ENCODE measurements around the gene MTHFSD.
"Not testable (repeated sequence)": the region's sequence is repeated elsewhere in the genome, so short reads cannot be mapped to it uniquely, and the experiment has no call there.

Gene MTHFSD, protein sequence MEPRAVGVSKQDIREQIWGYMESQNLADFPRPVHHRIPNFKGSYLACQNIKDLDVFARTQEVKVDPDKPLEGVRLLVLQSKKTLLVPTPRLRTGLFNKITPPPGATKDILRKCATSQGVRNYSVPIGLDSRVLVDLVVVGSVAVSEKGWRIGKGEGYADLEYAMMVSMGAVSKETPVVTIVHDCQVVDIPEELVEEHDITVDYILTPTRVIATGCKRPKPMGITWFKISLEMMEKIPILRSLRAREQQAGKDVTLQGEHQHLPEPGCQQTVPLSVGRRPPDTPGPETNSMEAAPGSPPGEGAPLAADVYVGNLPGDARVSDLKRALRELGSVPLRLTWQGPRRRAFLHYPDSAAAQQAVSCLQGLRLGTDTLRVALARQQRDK

GRCh38 chr16:86554917-86555703 is at the start of gene MTHFSD:
TSS of gene MTHFSD (minus strand) at chr16:86555235. CDS start at chr16:86555184, 51 bp downstream.
- DNase-seq, result peak; percentile 83

- DNase-seq, result no peak
Observed at GRCh38 chr16:86604436-86605193, 49.6 kb upstream of the MTHFSD start.

GRCh38 chr16:86602521-86602920 is 47.5 kb upstream of the MTHFSD start:
- no peak for DNase-seq

DNA sequence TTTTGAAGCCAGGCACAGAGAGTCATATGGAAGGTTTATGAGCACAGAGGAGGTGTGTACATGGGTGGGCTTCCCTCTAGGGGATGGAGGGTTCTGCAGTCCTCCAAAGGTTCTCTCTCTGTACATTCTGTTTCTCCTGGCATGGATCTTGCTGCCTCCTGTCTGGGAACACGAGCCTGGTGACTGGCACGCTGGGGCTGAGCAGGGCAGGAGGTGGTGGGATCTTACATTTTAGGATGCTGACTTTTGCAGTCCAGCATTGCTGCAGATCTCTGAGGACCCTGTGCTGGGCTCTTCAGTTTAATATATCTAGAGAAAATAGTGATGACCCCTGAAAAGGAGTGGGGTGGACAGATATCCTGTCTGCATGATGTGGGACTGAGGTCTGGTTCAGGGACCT is 46.3 kb upstream of the MTHFSD start:
- no peak for DNase-seq

DNA sequence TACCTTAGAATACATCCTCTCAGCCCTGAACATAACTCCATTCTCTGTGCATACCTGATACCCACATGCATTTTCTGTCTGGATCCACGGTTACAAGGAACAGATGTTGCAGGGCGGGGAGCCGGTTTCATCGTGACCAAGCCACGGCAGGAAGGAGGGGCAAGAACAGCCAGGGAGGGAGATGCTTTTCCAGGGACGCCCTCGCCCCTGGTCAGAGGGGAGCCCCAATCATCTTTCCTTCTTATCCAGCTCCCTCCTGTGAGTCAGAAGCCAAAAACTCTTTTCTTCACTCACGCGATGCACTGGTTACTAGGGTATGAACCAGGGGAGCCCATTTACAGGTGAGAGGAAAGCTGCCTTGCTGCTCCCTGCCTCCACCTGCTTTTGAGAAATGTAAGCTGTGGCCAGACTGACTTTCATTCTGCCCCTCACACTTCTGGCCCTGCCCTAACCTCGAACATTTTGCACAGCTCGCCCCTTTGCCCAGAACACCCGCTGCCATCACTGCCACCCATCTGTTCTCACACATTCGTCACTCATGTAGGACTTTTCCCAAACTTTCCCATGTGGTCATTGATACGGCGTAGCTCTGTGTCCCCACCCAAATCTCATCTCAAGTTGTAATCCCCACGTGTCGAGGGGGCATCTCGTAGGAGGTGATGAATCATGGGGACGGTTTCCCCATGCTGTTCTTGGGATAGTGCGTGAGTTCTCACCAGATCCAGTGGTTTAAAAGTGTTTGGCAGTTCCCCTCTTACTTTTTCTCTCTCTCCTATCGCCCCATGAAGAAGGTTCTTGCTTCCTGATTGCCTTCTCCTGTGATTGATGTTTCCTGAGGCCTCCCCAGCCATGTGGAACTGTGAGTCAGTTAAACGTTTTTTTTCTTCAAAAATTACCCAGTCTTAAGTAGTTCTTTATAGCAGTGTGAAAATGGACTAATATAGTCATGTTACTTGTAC is 43.9 kb upstream of the MTHFSD start:
- DNase-seq, result no peak

DNA sequence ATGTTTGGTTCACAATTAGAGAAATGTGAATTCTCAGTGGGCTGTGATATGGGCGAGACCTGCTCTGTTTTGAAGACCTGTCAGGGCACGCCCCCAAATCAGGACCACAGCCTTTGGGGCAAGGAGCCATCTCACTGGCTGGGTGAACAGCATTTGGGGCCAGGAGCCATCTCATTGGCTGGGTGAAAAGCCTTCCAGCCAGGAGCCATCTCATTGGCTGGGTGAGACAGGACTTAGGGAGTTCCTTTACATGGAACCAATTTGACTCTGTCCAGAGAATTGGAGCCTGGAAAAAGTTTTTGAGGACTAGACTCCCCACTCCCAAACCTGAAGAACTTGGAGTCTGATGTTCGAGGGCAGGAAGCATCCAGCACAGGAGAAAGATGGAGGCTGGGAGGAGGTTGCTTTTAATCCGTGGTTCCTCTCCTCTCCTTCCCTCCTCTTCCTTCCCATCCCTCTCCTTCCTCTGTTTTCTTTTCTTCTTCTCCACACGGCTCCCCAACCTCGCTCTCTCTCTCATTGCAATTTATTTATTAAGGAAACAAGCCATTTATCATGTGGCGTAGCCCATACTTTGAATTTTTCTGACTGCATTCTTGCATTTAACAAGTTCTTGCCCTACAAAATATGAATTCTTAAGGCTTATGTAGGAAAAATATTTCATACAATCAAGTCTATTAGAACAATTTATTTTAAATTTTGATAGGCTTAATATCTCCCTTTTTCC is 43.0 kb upstream of the MTHFSD start:
- DNase-seq, result no peak

GRCh38 chr16:86597126-86597879 is 42.3 kb upstream of the MTHFSD start:
- no peak for DNase-seq

GRCh38 chr16:86595983-86596605 is 41.1 kb upstream of the MTHFSD start:
- DNase-seq, result no peak

DNA sequence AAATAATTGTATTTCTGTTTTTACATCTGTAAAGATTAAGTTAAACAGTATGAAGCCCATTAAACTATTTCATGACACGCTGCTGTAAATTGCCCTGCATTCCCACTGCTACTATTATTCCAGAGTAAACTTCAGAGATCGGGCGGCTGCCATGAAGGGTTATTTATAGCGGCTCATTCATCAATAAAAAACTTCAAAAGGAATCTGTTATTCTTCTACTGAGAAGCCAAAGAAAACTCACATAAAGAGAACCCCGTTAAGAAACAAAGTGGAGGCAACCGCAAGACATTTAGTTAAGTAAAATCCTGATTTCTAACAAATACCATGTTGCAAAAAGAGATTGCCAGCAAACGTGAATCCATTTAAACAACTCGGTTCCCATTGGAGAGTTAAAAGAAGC is 39.7 kb upstream of the MTHFSD start:
- DNase-seq, result no peak

- no peak for DNase-seq
Observed at GRCh38 chr16:86593913-86594620, 39.0 kb upstream of the MTHFSD start.

GRCh38 chr16:86591270-86591669 is 36.2 kb upstream of the MTHFSD start:
- no peak for DNase-seq

GRCh38 chr16:86590501-86591144 is 35.6 kb upstream of the MTHFSD start:
- DNase-seq, result no peak

DNA sequence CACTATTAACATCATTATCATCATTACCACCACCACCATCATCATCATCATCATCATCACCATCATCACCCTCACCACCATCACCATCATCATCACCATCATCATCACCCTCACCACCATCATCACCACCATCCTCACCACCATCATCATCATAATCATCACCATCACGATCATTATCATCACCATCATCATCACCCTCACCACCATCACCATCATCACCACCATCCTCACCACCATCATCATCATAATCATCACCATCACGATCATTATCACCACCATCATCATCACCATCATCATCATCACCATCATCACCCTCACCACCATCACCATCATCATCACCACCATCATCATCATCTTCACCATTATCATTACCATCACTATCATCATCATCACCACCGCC is 32.9 kb upstream of the MTHFSD start:
- not testable (repeated sequence) for DNase-seq

- DNase-seq, result no peak
Observed at GRCh38 chr16:86587487-86587886, 32.5 kb upstream of the MTHFSD start.

DNA sequence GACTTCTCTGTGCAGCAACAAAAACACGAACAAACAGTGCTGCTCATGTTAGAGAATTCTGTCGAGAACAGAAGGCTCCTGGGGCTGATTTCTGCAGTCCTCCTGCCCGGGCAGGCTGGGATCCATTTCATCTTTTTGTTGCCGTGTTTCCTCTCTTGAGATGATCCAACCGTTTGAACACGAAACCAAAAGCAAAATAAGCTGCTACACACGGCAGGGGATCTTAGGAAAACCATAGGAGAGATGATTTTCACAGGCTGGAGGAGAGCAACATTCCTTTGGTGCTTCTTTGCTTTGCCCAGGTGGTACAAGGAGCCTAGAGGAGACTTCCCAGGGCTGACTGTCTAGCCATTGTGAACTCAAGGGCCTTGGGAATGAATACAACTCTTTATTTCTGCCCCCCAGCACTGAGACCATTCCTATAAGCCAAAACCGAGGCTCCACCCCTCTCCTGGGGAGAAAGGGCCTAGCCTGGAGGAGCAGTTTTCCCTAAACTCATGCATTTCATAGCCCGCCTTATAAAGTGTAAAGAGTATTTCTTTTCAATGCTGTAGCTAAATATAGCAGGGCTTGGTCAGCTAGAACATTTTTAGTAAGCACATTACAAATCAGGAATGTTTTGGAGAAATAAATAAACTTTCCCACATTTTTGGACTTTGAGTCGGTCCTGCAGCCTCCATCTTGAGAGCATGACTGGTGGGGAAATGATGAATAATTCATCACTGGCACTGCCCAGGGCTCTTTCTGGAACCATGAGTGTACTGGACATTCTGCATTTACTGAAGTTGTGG is 31.0 kb upstream of the MTHFSD start:
- peak; percentile 16 for DNase-seq

GRCh38 chr16:86584726-86585721 is 30.0 kb upstream of the MTHFSD start:
- DNase-seq, result peak; percentile 40
